Body of pancreas (tissue), 4 donors: ENCODE measurements around the gene PALM.

ENCODE experiments used
- POLR2A ChIP-seq, 3 donors: fragments of 450-650 bp; IDR thresholded peaks; one replicate each; pipeline ENCODE4 v1.6.1; 2016; ENCODE audit warnings: antibody characterized with exemption in 3 of 3, mild to moderate bottlenecking in 2 of 3
- TF ChIP-seq, protein P1 (sequence below), 7 experiments: fragments of 450-650 bp in 4 of 7; fragments of 200-600 bp in 3 of 7; sonication (generic) in 3 of 7; IDR thresholded peaks; one replicate each; pipeline ENCODE4 v1.5.1; 2016 to 2019; ENCODE audit warnings: antibody characterized with exemption in 7 of 7

DNA sequence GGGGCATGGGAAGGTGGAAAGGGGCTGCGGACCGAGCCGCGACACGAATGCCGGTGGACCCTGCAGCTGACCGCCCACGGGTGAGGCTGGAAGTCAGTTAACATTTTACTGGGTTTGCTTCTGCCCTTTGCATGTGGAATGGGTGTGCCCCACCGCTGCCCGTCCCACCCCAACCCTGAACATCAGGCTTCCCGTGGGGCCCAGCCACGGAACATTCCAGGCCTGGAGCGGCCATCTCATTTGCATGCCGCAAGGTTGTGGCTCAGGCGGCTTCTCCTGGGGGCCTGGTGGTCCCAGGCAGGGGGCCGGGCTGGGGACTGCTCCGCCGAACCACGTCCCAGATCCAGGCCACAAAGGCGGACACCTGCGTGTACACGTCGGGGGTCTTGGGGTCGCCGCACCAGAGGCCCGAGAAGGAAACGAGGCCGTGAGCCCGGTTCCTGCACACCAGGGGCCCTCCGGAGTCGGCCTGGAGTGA is 23.2 kb upstream of the PALM start:
- TF ChIP-seq, protein P1, sequence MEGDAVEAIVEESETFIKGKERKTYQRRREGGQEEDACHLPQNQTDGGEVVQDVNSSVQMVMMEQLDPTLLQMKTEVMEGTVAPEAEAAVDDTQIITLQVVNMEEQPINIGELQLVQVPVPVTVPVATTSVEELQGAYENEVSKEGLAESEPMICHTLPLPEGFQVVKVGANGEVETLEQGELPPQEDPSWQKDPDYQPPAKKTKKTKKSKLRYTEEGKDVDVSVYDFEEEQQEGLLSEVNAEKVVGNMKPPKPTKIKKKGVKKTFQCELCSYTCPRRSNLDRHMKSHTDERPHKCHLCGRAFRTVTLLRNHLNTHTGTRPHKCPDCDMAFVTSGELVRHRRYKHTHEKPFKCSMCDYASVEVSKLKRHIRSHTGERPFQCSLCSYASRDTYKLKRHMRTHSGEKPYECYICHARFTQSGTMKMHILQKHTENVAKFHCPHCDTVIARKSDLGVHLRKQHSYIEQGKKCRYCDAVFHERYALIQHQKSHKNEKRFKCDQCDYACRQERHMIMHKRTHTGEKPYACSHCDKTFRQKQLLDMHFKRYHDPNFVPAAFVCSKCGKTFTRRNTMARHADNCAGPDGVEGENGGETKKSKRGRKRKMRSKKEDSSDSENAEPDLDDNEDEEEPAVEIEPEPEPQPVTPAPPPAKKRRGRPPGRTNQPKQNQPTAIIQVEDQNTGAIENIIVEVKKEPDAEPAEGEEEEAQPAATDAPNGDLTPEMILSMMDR (IDR thresholded peaks at IDR 0.05): no peak
- no peak for TF ChIP-seq POLR2A (IDR thresholded peaks at IDR 0.05)
